Caki2 (cell line): ENCODE data around the gene SORCS2. TPM values are rescaled to one million over a fixed set of nuclear protein-coding genes. Genes with fewer than 3 reads are reported as not detected.

ENCODE experiments used
- DNase-seq: peaks from one replicate; pipeline ENCODE4 v3.0.0-alpha.2; 2015; ENCODE audit warnings: low read depth
- in situ Hi-C: cut with HindIII; loops from 2 replicates; pipeline ENCODE4 v1.10.0; 2016; ENCODE audit warnings: low sequenced_read_pairs, low pct_unique_long_range_greater_than_20kb, mixed read lengths
- total RNA-seq: library from RNA; depleted of rRNA; stranded (reverse); fragments of >200 nt; shearing (Covaris generic); gene quantifications from 2 replicates; pipeline ENCODE4 v1.2.3, GENCODE V29; 2014; ENCODE audit warnings: low replicate concordance

SORCS2 gene
- total RNA-seq, 1 experiment from 2014 or later, result 1.4 TPM

GRCh38 chr4:7485096-7485495 is 292.8 kb downstream of the SORCS2 start:
- no peak for DNase-seq
- in situ Hi-C loops, result no loop called here

GRCh38 chr4:7486101-7486500 is 293.8 kb downstream of the SORCS2 start:
- in situ Hi-C loops, result no loop called here

GRCh38 chr4:7487502-7487901 is 295.2 kb downstream of the SORCS2 start:
- in situ Hi-C loops, result no loop called here

More at GRCh38 chr4:7486101-7486500, 293.8 kb downstream of the SORCS2 start:
- DNase-seq, result no peak

GRCh38 chr4:7487998-7488671 is 295.8 kb downstream of the SORCS2 start:
- in situ Hi-C loops, result no loop called here
- DNase-seq, result no peak

More at GRCh38 chr4:7487502-7487901, 295.2 kb downstream of the SORCS2 start:
- DNase-seq, result no peak

- no peak for DNase-seq
- in situ Hi-C loops, result no loop called here
These were observed 299.6 kb downstream of the SORCS2 start for GRCh38 chr4:7491915-7492314.

GRCh38 chr4:7498446-7499200 is 306.3 kb downstream of the SORCS2 start:
- no peak for DNase-seq
- in situ Hi-C loops, result no loop called here

- no peak for DNase-seq
- in situ Hi-C loops, result no loop called here
These were observed 307.3 kb downstream of the SORCS2 start for GRCh38 chr4:7499661-7500060.

GRCh38 chr4:7500404-7500803 is 308.1 kb downstream of the SORCS2 start:
- in situ Hi-C loops, result no loop called here
- DNase-seq, result no peak

GRCh38 chr4:7501314-7501713 is 309.0 kb downstream of the SORCS2 start:
- in situ Hi-C loops, result no loop called here
- no peak for DNase-seq

- in situ Hi-C loops, result no loop called here
- no peak for DNase-seq
These were observed 309.5 kb downstream of the SORCS2 start for GRCh38 chr4:7501873-7502272.

- in situ Hi-C loops, result no loop called here
- DNase-seq, result no peak
These were observed 311.4 kb downstream of the SORCS2 start for GRCh38 chr4:7503559-7504249.

- DNase-seq, result no peak
- in situ Hi-C loops, result no loop called here
These were observed 313.0 kb downstream of the SORCS2 start for GRCh38 chr4:7505116-7505900.

GRCh38 chr4:7506119-7506518 is 313.8 kb downstream of the SORCS2 start:
- no peak for DNase-seq
- in situ Hi-C loops, result no loop called here

GRCh38 chr4:7506572-7506971 is 314.2 kb downstream of the SORCS2 start:
- in situ Hi-C loops, result no loop called here
- DNase-seq, result no peak

- DNase-seq, result no peak
- in situ Hi-C loops, result no loop called here
These were observed 315.0 kb downstream of the SORCS2 start for GRCh38 chr4:7507381-7507780.

- in situ Hi-C loops, result no loop called here
- DNase-seq, result no peak
These were observed 317.7 kb downstream of the SORCS2 start for GRCh38 chr4:7510066-7510465.

- no peak for DNase-seq
These were observed 318.2 kb downstream of the SORCS2 start for GRCh38 chr4:7510538-7510937.

GRCh38 chr4:7511525-7511924 is 319.2 kb downstream of the SORCS2 start:
- in situ Hi-C loops, result no loop called here
- no peak for DNase-seq

More at GRCh38 chr4:7510538-7510937, 318.2 kb downstream of the SORCS2 start:
- in situ Hi-C loops, result no loop called here
